ENCODE data around the gene CITED1.

CITED1 gene

GRCh38 chrX:72280321-72280845 is 25.3 kb downstream of the CITED1 start:
- no peaks in the 10 kb centered on the region for H4K20me1 ChIP-seq (ENCODE audit: low read depth, low read length)
- H3K9me3 ChIP-seq (ENCODE audit: insufficient read depth, low read length): no peaks in the 10 kb centered on the region
- H3F3A ChIP-seq (ENCODE audit: insufficient read depth): peaks cover 17% of the 10 kb centered on the region
- H3K27ac ChIP-seq (ENCODE audit: low read depth, low read length): no peak overlapping the region
- peaks cover 12% of the 10 kb centered on the region for H3K36me3 ChIP-seq (ENCODE audit: low read length)
- H3K27me3 ChIP-seq (ENCODE audit: low read length): no peaks in the 10 kb centered on the region
- H3K9ac ChIP-seq (ENCODE audit: low read length): no peak overlapping the region
- peaks cover 16% of the 10 kb centered on the region for H3K79me2 ChIP-seq (ENCODE audit: insufficient read depth, low read length)
- no peak overlapping the region for H3K4me2 ChIP-seq (ENCODE audit: low read depth, low read length, poor library complexity, severe bottlenecking)
- no peak overlapping the region for H2AFZ ChIP-seq (ENCODE audit: low read depth, low read length, severe bottlenecking)
- H3K4me3 ChIP-seq (ENCODE audit: insufficient read depth, low read length, poor library complexity, severe bottlenecking): no peak overlapping the region
- no peaks in the 10 kb centered on the region for H3K9me2 ChIP-seq (replicated peaks; ENCODE audit: insufficient read depth, low read length)
- TF ChIP-seq, protein P1, sequence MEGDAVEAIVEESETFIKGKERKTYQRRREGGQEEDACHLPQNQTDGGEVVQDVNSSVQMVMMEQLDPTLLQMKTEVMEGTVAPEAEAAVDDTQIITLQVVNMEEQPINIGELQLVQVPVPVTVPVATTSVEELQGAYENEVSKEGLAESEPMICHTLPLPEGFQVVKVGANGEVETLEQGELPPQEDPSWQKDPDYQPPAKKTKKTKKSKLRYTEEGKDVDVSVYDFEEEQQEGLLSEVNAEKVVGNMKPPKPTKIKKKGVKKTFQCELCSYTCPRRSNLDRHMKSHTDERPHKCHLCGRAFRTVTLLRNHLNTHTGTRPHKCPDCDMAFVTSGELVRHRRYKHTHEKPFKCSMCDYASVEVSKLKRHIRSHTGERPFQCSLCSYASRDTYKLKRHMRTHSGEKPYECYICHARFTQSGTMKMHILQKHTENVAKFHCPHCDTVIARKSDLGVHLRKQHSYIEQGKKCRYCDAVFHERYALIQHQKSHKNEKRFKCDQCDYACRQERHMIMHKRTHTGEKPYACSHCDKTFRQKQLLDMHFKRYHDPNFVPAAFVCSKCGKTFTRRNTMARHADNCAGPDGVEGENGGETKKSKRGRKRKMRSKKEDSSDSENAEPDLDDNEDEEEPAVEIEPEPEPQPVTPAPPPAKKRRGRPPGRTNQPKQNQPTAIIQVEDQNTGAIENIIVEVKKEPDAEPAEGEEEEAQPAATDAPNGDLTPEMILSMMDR (IDR thresholded peaks at IDR 0.05; ENCODE audit: insufficient read depth, low read length, poor library complexity, severe bottlenecking): no peak
- TF ChIP-seq EZH2phosphoT487 (conservative IDR thresholded peaks at IDR 0.05; ENCODE audit: low read length): no peak

GRCh38 chrX:72276478-72276953 is 29.2 kb downstream of the CITED1 start:
- Histone ChIP-seq H3K79me2 (ENCODE audit: insufficient read depth, low read length) (peaks cover 27% of the 10 kb centered on the region), H3K27ac (ENCODE audit: low read depth, low read length) (peak overlapping the region; percentile 81), H3K9ac (ENCODE audit: low read length) (peak overlapping the region; percentile 98), H4K20me1 (ENCODE audit: low read depth, low read length) (peaks cover 9% of the 10 kb centered on the region; the same call in 1 of the 2 replicates), H3F3A (ENCODE audit: insufficient read depth) (peaks cover 26% of the 10 kb centered on the region), H3K27me3 (ENCODE audit: low read length) (no peaks in the 10 kb centered on the region), H3K9me2 (replicated peaks; ENCODE audit: insufficient read depth, low read length) (no peaks in the 10 kb centered on the region), H3K9me3 (ENCODE audit: insufficient read depth, low read length) (no peaks in the 10 kb centered on the region), H3K4me3 (ENCODE audit: insufficient read depth, low read length, poor library complexity, severe bottlenecking) (peak overlapping the region; percentile 86), H3K36me3 (ENCODE audit: low read length) (peaks cover 26% of the 10 kb centered on the region), H2AFZ (ENCODE audit: low read depth, low read length, severe bottlenecking) (peak overlapping the region; percentile 87), H3K4me2 (ENCODE audit: low read depth, low read length, poor library complexity, severe bottlenecking) (peak overlapping the region; percentile 94)
- TF ChIP-seq EZH2phosphoT487 (conservative IDR thresholded peaks at IDR 0.05; ENCODE audit: low read length): no peak
- TF ChIP-seq, protein P1 (IDR thresholded peaks at IDR 0.05; ENCODE audit: insufficient read depth, low read length, poor library complexity, severe bottlenecking): no peak

DNA sequence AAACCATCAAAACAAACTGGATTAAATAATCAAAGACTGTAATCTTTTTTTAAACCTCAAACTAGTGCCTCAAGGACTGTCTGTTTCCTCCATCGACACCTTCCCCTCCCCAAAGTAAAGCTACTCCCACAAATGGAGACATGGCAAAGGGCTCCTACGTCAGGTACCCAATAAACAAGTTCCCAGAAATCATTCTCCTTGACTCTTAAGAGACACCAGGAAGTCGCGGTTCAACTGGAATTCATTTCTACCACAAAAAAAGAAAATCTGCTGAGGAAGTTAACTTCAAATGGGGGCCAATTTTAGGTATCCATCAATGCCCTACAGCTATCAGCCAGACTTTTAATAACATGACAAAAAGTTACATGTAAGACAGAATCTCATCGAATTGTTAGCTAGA is 31.2 kb downstream of the CITED1 start:
- H3K9me2 ChIP-seq (replicated peaks; ENCODE audit: insufficient read depth, low read length): no peaks in the 10 kb centered on the region
- no peak overlapping the region for H3K27ac ChIP-seq (ENCODE audit: low read depth, low read length)
- H3K27me3 ChIP-seq (ENCODE audit: low read length): no peaks in the 10 kb centered on the region
- H3K4me3 ChIP-seq (ENCODE audit: insufficient read depth, low read length, poor library complexity, severe bottlenecking): no peak overlapping the region
- peak overlapping the region; percentile 94 for H3K4me2 ChIP-seq (ENCODE audit: low read depth, low read length, poor library complexity, severe bottlenecking)
- peaks cover 26% of the 10 kb centered on the region for H3K36me3 ChIP-seq (ENCODE audit: low read length)
- H2AFZ ChIP-seq (ENCODE audit: low read depth, low read length, severe bottlenecking): no peak overlapping the region
- peaks cover 27% of the 10 kb centered on the region for H3K79me2 ChIP-seq (ENCODE audit: insufficient read depth, low read length)
- peaks cover 40% of the 10 kb centered on the region for H3F3A ChIP-seq (ENCODE audit: insufficient read depth)
- H3K9ac ChIP-seq (ENCODE audit: low read length): peak overlapping the region; percentile 98; the same call in 1 of the 2 replicates
- H4K20me1 ChIP-seq (ENCODE audit: low read depth, low read length): peaks cover 9% of the 10 kb centered on the region; the same call in 1 of the 2 replicates
- H3K9me3 ChIP-seq (ENCODE audit: insufficient read depth, low read length): no peaks in the 10 kb centered on the region
- TF ChIP-seq, protein P1 (IDR thresholded peaks at IDR 0.05; ENCODE audit: insufficient read depth, low read length, poor library complexity, severe bottlenecking): no peak
- TF ChIP-seq EZH2phosphoT487 (conservative IDR thresholded peaks at IDR 0.05; ENCODE audit: low read length): no peak
